Right ventricle myocardium inferior (tissue), 1 donor: ENCODE results near the gene PLXNA2. TPM values are rescaled to one million over a fixed set of nuclear protein-coding genes. Genes with fewer than 3 reads are reported as not detected.

ENCODE experiments used
- ATAC-seq: fragments of 200-7000 bp; cut with Tn5 transposase; one replicate; pipeline ENCODE4 v1.9.1; 2020; ENCODE audit warnings: mild to moderate bottlenecking, moderate library complexity
- DNase-seq: peaks from one replicate; pipeline ENCODE4 v3.0.0; 2021; ENCODE audit errors: missing footprints
- intact Hi-C: fragments of 100-400 bp; cut with DNase I; formaldehyde crosslinking; loops from one replicate; pipeline ENCODE4 v1.11.0; 2022
- total RNA-seq: library from RNA; stranded (reverse); fragmentation: NEBNext Ultra II Directional; extraction: Animal tissue kit (Norgen Biotek cat#: 25700); gene quantifications from one replicate; pipeline ENCODE4 v1.2.1, GENCODE V29; 2021
- donor health status: DM: no; HTN: yes; CAD: no; lungs with severe emphysema.

PLXNA2 gene
- total RNA-seq, 1 donor from 2014 or later = 15.3 TPM

- no peak for ATAC-seq
Measured at GRCh38 chr1:208215393-208215792, 28.8 kb downstream of the PLXNA2 start.

GRCh38 chr1:208213786-208214185 lies 30.4 kb downstream of the PLXNA2 start:
- ATAC-seq (peak; percentile 47), DNase-seq (no peak)
- intact Hi-C loops = no loop called here

More at GRCh38 chr1:208215393-208215792, 28.8 kb downstream of the PLXNA2 start:
- no peak for DNase-seq
- intact Hi-C loops = no loop called here

- ATAC-seq (no peak), DNase-seq (no peak)
- intact Hi-C loops = no loop called here
Measured at GRCh38 chr1:208212893-208213292, 31.3 kb downstream of the PLXNA2 start.

GRCh38 chr1:208211921-208212843 lies 32.0 kb downstream of the PLXNA2 start:
- DNase-seq (no peak), ATAC-seq (no peak)
- intact Hi-C loops = no loop called here

GRCh38 chr1:208209896-208210589 lies 34.1 kb downstream of the PLXNA2 start:
- intact Hi-C loops = no loop called here
- ATAC-seq (no peak), DNase-seq (no peak)

- intact Hi-C loops = no loop called here
- no peak for ATAC-seq
- no peak for DNase-seq
Measured at GRCh38 chr1:208209286-208209685, 34.9 kb downstream of the PLXNA2 start.

GRCh38 chr1:208208132-208208487 lies 36.1 kb downstream of the PLXNA2 start:
- DNase-seq (no peak), ATAC-seq (no peak)
- intact Hi-C loops = no loop called here

GRCh38 chr1:208207388-208208131 lies 36.6 kb downstream of the PLXNA2 start:
- ATAC-seq (peak; percentile 70), DNase-seq (no peak)
- intact Hi-C loops = no loop called here

- intact Hi-C loops = no loop called here
- no peak for ATAC-seq
Measured at GRCh38 chr1:208206092-208206698, 38.0 kb downstream of the PLXNA2 start.

GRCh38 chr1:208205216-208206013 lies 38.8 kb downstream of the PLXNA2 start:
- intact Hi-C loops = no loop called here
- DNase-seq (no peak), ATAC-seq (no peak)

More at GRCh38 chr1:208206092-208206698, 38.0 kb downstream of the PLXNA2 start:
- no peak for DNase-seq

GRCh38 chr1:208204779-208205178 lies 39.4 kb downstream of the PLXNA2 start:
- ATAC-seq (no peak), DNase-seq (no peak)
- intact Hi-C loops = loop anchor here (5.0 kb wide), 1 partner anchor 38 kb away; the partner anchor contains the start of gene PLXNA2

GRCh38 chr1:208203848-208204609 lies 40.2 kb downstream of the PLXNA2 start:
- no peak for DNase-seq
- ATAC-seq = peak; percentile 14
- intact Hi-C loops = loop anchor here (5.0 kb wide), 1 partner anchor 38 kb away; the partner anchor contains the start of gene PLXNA2

GRCh38 chr1:208203127-208203847 lies 40.9 kb downstream of the PLXNA2 start:
- DNase-seq (no peak), ATAC-seq (no peak)
- intact Hi-C loops = loop anchor here (5.0 kb wide), 1 partner anchor 39 kb away; the partner anchor contains the start of gene PLXNA2

- intact Hi-C loops = loop anchor here (5.0 kb wide), 1 partner anchor 40 kb away; the partner anchor contains the start of gene PLXNA2
- no peak for ATAC-seq
- no peak for DNase-seq
Measured at GRCh38 chr1:208202333-208202995, 41.7 kb downstream of the PLXNA2 start.

- DNase-seq = no peak
- ATAC-seq = peak; percentile 63
- intact Hi-C loops = loop anchor here (5.0 kb wide), 1 partner anchor 41 kb away; the partner anchor contains the start of gene PLXNA2
Measured at GRCh38 chr1:208201229-208201628, 43.0 kb downstream of the PLXNA2 start.

- DNase-seq (no peak), ATAC-seq (no peak)
- intact Hi-C loops = loop anchor here (5.0 kb wide), 1 partner anchor 42 kb away; the partner anchor contains the start of gene PLXNA2
Measured at GRCh38 chr1:208200116-208200515, 44.1 kb downstream of the PLXNA2 start.
